ENCODE measurements around the gene NPC2. TPM values are rescaled to one million over a fixed set of nuclear protein-coding genes. Genes with fewer than 3 reads are reported as not detected.
A peak's percentile ranks its signal among the peaks of the same experiment; 100 is the strongest.

The NPC2 gene
- polyA plus RNA-seq, 6 donors from 2014 or later: 174 to 259 (median 195) TPM

DNA sequence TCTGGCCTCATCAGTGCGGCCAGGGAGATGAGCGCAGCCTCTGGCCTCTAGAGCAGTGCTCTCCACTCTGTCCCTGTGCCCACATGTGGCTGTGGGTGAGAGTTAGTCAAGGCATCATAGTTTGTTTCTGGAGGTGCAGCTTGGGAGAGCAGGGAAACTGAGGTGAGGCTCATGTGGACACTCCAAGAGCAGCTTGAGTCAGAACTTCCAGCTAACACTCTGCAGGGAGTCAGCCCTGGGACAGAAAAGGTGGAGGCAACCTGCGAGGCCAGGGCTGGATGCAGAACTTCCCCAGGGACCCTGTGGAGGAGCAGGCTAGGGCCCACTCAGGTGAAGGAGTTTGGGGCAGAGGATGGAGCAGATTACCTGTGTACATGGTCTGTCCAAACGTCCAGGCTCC, 11.3 kb upstream of the NPC2 start:
- no peak overlapping the region for H3K27ac Mint-ChIP-seq
- peaks cover 0 to 2% (median 2%) of the 10 kb centered on the region in 3 donors for H3K27me3 Mint-ChIP-seq
- H3K4me1 Mint-ChIP-seq: peaks cover 17 to 25% (median 20%) of the 10 kb centered on the region in 3 donors
- no peak overlapping the region for H3K4me3 Mint-ChIP-seq
- ATAC-seq (ENCODE audit: low read depth in 2 of 2): no peak
- H3K36me3 Mint-ChIP-seq: no peaks in the 10 kb centered on the region
- H3K9me3 Mint-ChIP-seq: no peaks in the 10 kb centered on the region
- DNase-seq: no peak

DNA sequence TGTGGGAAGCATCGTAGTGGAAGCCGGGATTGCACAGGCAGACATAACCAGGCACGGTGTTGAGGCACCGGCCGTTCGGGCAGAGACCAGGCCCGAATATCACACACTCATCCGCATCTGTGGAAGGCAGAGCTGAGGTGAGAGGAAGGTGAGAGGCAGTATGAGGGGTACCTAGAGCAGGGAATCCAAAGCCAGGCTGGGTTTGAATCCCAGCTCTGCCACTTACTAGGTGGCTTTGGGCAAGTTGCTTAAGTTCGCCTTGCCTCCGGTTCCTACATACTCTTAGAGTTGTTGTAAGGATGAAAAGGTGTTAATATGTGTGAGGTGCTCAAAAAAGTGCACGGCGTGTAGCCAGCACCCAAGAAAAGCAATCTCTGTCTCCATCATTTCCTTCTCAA, 10.8 kb upstream of the NPC2 start:
- Mint-ChIP-seq H3K9me3 (no peaks in the 10 kb centered on the region), H3K36me3 (no peaks in the 10 kb centered on the region), H3K4me1 (peaks cover 17 to 25% (median 20%) of the 10 kb centered on the region in 3 donors), H3K27me3 (no peaks in the 10 kb centered on the region), H3K4me3 (no peak overlapping the region), H3K27ac (no peak overlapping the region)
- DNase-seq: no peak
- no peak for ATAC-seq (ENCODE audit: low read depth in 2 of 2)

DNA sequence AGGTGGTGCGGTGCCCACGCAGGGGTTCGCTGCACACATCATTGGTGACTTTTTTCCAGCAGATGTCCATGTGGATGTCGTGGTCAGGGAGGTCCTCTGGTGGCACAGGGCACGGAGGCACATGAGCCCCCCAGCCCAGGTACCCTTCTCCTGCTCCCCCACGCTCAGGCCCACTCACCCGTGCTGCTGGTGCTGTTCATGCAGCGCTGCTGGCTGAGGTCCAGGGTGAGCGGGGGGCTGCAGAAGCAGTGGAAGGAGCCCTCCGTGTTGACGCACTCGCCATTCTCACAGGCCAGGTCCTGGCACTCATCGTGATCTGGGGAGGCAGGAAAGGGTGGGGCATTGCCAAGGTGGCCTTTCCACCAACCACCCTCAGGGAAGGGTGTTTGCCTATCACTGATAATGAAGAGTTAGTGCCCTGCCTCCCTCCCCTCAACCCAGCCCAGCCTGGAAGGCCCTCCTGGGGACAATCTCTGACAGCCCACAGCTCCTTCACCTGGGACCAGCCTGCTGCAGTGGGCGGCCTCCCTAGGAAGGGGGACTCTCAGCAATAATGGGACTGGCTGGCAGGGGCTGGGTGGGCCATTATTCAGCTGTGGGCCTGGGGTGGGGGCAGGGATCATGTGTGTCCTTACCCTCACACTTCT, 10.3 kb upstream of the NPC2 start:
- no peak overlapping the region for H3K4me3 Mint-ChIP-seq
- no peak for DNase-seq
- peaks cover 17 to 25% (median 20%) of the 10 kb centered on the region in 3 donors for H3K4me1 Mint-ChIP-seq
- H3K36me3 Mint-ChIP-seq: no peaks in the 10 kb centered on the region
- no peak overlapping the region for H3K27ac Mint-ChIP-seq
- H3K9me3 Mint-ChIP-seq: no peaks in the 10 kb centered on the region
- no peak for ATAC-seq (ENCODE audit: low read depth in 2 of 2)
- no peaks in the 10 kb centered on the region for H3K27me3 Mint-ChIP-seq

DNA sequence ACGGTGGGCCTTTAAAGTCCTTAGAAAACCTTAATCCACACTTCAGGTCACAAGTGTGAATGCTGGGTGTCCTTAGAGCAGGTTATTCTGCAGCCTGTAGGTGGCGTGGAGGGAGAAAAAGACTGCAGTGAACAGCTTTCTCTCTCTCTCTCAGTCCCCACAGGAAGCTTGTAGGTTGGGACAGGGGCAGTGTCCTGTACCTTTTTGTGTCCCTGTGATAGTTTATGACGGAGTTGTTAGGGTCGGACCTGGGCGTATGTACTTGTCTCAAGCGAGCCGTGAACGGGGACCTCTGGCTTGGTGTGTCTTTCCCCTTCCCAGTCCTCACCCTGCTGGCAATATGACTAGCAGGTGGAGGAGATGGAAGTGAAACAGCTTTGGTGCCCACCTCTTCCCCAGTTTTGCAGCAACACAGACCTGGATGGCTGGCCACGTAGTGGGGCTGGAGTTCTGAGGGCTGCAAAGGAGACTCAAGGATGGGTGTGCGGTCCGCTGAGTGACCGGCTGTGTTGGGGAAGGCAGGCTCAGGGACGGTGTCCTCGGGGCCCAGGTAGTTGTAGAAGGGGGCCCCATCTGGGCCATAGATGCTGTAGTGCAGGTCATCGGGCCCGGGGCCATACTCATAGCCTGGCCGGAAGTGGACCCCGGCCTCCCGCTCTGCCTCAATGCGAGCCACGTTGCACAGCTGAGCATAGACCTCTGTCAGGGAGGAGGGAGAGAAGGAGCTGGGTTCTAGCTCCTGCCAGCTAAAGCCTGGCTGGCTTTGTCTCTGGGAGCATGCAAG, 9.3 kb upstream of the NPC2 start:
- Mint-ChIP-seq H3K9me3 (no peaks in the 10 kb centered on the region), H3K27me3 (no peaks in the 10 kb centered on the region), H3K4me1 (peaks cover 19 to 22% (median 19%) of the 10 kb centered on the region in 3 donors), H3K4me3 (no peak overlapping the region), H3K27ac (peak overlapping the region in 1 of 6 donors; percentile 53), H3K36me3 (no peaks in the 10 kb centered on the region)
- ATAC-seq (ENCODE audit: low read depth in 2 of 2): no peak
- DNase-seq: no peak

DNA sequence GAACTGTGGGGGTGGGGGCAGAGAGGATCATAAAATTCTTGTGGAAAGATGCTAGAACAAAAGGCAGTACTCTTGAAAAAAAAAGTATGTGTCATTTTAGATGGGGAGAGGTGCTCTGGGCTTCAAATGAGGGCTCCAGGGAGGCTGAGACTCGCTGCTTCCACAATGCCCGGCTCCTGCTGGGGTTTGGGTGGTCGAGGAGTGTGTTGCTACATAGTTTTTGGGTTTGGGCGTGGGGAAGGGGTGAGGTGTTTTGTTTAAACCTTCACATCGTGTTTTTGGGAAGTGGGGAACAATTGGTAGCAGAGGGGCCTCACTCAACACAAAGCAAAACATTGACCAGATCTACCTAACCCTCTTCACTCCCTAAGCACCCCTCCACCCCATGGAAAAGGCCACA, 8.6 kb upstream of the NPC2 start:
- H3K4me1 Mint-ChIP-seq: peaks cover 11 to 15% (median 12%) of the 10 kb centered on the region in 3 donors
- H3K36me3 Mint-ChIP-seq: no peaks in the 10 kb centered on the region
- no peaks in the 10 kb centered on the region for H3K9me3 Mint-ChIP-seq
- H3K27ac Mint-ChIP-seq: peak overlapping the region in 2 of 6 donors; percentile 26 to 28
- DNase-seq: no peak
- no peak overlapping the region for H3K4me3 Mint-ChIP-seq
- no peak for ATAC-seq (ENCODE audit: low read depth in 2 of 2)
- H3K27me3 Mint-ChIP-seq: no peaks in the 10 kb centered on the region

DNA sequence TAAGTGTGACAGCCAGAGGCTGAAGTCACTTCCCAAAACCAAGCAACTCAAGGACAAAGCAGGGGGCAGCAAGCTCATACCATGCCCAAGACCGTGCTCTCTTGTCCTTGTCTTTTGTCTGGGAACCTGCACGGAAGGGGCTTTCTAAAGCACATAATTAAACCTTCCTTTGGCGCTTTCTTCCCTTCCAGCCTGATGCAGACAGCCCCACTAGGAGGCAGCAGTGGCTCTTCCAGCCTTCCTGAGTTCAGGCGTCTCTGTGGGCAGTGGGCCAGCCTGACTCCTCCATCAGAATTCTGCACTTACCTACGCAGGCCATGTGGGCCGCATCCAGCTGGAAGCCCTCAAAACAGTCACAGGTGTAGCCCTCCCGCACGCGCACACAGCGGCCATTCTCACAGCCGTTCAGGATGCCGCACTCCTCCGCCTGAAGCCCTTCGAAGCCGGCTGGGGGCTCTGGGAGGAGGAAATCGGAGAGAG, 8.1 kb upstream of the NPC2 start:
- DNase-seq (no peak), ATAC-seq (ENCODE audit: low read depth in 2 of 2) (no peak)
- Mint-ChIP-seq H3K4me3 (no peak overlapping the region), H3K36me3 (no peaks in the 10 kb centered on the region), H3K9me3 (no peaks in the 10 kb centered on the region), H3K27ac (peak overlapping the region in 1 of 6 donors; percentile 73), H3K4me1 (peaks cover 6 to 10% (median 6%) of the 10 kb centered on the region in 3 donors), H3K27me3 (no peaks in the 10 kb centered on the region)

DNA sequence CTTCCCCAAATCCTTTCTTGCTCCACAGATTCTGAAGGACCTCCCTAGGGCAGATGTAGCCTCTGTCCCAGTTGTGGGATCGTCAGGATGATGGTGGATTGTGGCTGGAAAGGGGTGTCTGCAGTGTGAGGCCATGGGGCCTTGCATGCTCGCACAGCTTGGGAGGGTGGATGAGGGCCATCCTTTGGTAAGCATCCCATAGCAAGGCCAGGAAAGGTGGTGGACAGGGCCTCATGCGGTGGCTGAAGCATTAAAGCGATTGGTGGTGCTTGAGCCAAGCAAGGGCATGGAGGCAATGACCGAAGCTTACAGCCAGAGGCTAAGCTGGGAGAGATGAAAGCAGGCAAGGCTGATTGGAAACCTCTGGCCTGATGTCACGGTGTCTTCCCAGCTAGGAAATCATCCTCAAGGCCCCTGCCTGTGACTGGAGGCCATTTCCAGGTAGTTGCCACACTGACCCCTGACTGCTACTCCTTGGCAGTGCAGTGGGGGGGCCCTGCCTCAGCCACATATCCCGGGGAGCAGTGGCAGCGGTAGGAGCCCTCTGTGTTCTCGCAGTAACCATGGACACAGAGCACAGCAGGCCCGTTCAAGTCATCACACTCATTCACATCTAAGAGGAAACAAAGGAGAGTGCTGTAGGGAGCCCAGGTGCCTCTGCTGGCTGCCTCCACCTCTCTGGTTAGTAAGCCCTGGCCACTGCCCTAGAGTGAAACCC, 7.5 kb upstream of the NPC2 start:
- Mint-ChIP-seq H3K4me3 (peak overlapping the region in 1 of 8 donors; percentile 43), H3K27ac (peak overlapping the region in 1 of 6 donors; percentile 61), H3K9me3 (no peaks in the 10 kb centered on the region), H3K4me1 (peaks cover under 1 to 4% (median 2%) of the 10 kb centered on the region in 3 donors), H3K27me3 (no peaks in the 10 kb centered on the region), H3K36me3 (no peaks in the 10 kb centered on the region)
- ATAC-seq (ENCODE audit: low read depth in 2 of 2): no peak
- no peak for DNase-seq

DNA sequence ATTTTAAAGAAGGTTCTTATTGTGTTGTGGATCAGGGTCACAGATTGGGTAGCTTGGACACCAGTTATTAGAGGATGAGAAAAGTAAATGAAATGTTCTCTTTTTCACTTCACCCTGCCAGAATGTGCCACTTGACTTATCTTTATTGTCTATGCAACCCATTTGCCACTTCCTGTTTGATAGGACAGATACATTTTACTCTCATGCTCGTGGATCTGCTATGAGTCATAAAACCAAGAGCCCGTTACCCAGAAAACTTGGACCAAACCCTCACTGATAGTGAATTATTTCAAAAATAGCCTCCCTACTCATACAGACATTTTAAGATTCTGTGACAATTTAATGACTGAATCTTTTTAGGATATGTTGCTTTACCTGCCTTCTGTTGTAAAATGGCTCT, 2.3 kb upstream of the NPC2 start:
- DNase-seq (no peak), ATAC-seq (ENCODE audit: low read depth in 2 of 2) (no peak)
- Mint-ChIP-seq H3K27me3 (no peaks in the 10 kb centered on the region), H3K9me3 (no peaks in the 10 kb centered on the region), H3K4me3 (peak overlapping the region in 1 of 8 donors; percentile 98), H3K27ac (peak overlapping the region in 2 of 6 donors; percentile 82 to 85), H3K36me3 (no peaks in the 10 kb centered on the region), H3K4me1 (peaks cover 14 to 20% (median 20%) of the 10 kb centered on the region in 3 donors)

DNA sequence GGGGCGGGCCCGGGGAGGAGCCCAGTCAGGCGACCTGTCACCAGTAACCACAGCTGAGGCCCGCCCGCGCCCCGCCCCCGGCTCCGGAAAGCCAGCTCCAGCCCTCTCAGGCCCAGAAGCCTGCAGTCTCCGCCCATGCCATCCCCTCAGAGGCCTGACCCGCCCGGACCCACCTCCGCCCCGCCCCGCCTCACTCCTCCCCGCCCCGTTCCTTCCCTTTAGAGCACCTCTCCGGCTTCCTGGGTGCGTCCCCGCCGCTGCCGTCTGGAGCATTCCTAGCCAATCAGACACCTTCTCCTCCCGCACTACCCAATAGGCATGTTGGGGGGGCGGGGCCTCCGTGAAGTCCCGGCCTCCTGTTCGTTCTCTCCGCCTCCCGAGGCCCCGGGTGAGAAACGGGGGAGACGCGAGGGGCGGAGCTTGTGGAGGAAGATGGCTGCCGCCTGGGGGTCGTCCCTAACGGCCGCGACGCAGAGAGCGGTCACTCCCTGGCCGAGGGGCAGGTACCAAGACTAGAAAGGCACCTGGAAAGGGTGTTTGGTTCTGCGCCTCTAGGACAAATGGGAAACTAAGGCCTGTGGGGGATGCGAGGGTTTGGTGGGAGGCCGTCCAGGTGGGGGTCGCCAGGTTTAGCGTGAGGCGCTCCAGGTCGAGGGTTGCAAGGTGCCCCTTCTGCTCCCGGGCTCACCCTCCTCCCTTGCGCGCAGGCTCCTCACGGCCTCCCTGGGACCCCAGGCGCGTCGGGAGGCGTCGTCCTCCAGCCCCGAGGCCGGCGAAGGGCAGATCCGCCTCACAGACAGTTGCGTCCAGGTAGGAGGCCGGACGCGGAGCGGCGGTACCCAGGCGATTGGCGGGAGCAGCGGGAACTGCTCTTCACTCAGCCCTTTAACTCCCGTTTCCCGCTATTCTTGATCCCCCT, 497 bp upstream of the NPC2 start, which contains the start of gene ISCA2:
Gene ISCA2 (plus strand): TSS at position 423 of the 919 bp plus-strand sequence. CDS start 10 bp downstream, at position 433.
- H3K9me3 Mint-ChIP-seq: no peaks in the 10 kb centered on the region
- ATAC-seq (ENCODE audit: low read depth in 2 of 2): peak; percentile 85 to 86
- peak within 1 kb of the TSS in 1 of 8 donors; percentile 98 for H3K4me3 Mint-ChIP-seq
- no peaks in the 10 kb centered on the region for H3K27me3 Mint-ChIP-seq
- no peaks in the 10 kb centered on the region for H3K36me3 Mint-ChIP-seq
- peak; percentile 99 for DNase-seq
- H3K4me1 Mint-ChIP-seq: peaks cover 19 to 28% (median 22%) of the 10 kb centered on the region in 3 donors
- peak within 1 kb of the TSS in 5 of 6 donors; percentile 95 to 97 (median 96) for H3K27ac Mint-ChIP-seq

DNA sequence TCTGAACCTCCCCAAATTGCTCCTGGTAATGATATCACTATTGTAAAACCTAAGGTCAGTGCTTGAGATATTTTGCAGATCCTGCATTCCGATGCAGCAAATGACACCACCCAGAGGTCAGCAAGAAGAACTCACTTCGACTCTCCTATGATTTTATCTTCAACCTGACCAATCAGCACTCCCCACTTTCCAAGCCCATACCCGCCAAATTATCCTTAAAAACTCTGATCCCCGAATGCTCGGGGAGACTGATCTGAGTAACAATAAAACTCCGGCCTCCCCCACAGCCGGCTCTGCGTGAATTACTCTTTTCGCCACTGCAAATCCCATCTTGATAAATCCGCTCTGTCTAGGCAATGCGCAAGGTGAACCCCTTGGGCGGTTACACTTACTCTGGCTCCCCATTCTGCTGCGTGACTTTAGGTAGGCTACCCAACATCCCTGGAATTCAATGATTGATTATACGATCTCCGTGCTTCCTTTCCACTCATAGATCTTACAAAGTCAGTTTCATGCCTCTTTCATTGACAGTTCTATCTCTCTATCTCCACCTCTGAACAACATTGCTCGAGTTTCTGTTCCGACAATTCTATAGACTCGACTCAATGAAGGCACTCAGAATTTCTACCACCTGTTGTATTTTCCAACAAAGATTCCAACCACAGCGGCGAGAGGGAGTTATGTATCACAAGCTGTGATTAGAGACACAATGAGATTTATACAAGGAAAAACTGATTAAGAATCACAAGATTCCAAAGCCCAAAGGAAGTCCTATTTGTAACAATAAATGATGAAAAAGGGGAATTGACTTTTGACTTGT, 939 bp downstream of the NPC2 start:
- DNase-seq (peak; percentile 31), ATAC-seq (ENCODE audit: low read depth in 2 of 2) (no peak)
- no peak overlapping the region for H3K27ac Mint-ChIP-seq
- no peaks in the 10 kb centered on the region for H3K9me3 Mint-ChIP-seq
- H3K4me3 Mint-ChIP-seq: no peak overlapping the region
- no peaks in the 10 kb centered on the region for H3K27me3 Mint-ChIP-seq
- H3K36me3 Mint-ChIP-seq: no peaks in the 10 kb centered on the region
- H3K4me1 Mint-ChIP-seq: peaks cover 19 to 29% (median 22%) of the 10 kb centered on the region in 3 donors

DNA sequence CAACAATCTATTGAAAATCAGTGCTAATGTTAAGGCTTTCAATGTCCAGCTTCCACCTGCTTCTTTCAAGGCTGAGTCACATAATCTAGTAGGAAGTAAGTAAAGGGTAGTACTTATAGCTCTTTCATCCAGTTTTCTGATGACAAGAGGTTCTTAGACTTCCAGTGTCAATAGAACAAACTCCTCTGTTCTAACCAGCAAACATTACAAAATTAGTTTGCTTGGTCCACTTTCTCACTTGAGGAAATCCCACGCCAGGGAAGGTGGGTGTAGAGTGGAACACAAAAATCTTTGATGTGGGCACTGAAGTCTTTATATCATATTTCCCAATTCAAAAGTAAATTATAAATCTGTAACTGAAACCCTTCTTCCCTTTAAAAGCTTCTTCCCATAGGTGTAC, 2.6 kb downstream of the NPC2 start:
- Mint-ChIP-seq H3K36me3 (no peaks in the 10 kb centered on the region), H3K27ac (no peak overlapping the region), H3K27me3 (no peaks in the 10 kb centered on the region), H3K9me3 (no peaks in the 10 kb centered on the region), H3K4me1 (peaks cover 19 to 29% (median 21%) of the 10 kb centered on the region in 3 donors), H3K4me3 (peak overlapping the region in 2 of 8 donors; percentile 7 to 29)
- DNase-seq (no peak), ATAC-seq (ENCODE audit: low read depth in 2 of 2) (no peak)

Measured in naive B cell (primary cell).